GM12875 (cell line): ENCODE measurements around the gene CACNA1I.

Experiments used
- H3K4me3 ChIP-seq: one replicate; pipeline ENCODE4 v1.5.1; 2011; ENCODE audit warnings: low read depth, low read length, control low read depth
- CTCF ChIP-seq: IDR thresholded peaks from 2 replicates; pipeline ENCODE4 v1.5.1; 2011; ENCODE audit warnings: low read depth, mild to moderate bottlenecking, control low read depth, inconsistent platforms, low read length, moderate library complexity, borderline replicate concordance; ENCODE audit not compliant: insufficient read depth

The CACNA1I gene

GRCh38 chr22:39597236-39597869 is 26.8 kb downstream of the CACNA1I start:
- no peak for TF ChIP-seq CTCF
- no peak overlapping the region for H3K4me3 ChIP-seq

- peak; percentile 16; the same call in 1 of the 2 replicates for TF ChIP-seq CTCF
- H3K4me3 ChIP-seq, result no peak overlapping the region
Measured at GRCh38 chr22:39598017-39598965, 27.7 kb downstream of the CACNA1I start.

- no peak for TF ChIP-seq CTCF
- H3K4me3 ChIP-seq, result no peak overlapping the region
Measured at GRCh38 chr22:39600491-39601179, 30.1 kb downstream of the CACNA1I start.

- TF ChIP-seq CTCF, result no peak
- H3K4me3 ChIP-seq, result no peak overlapping the region
Measured at GRCh38 chr22:39601180-39601535, 30.6 kb downstream of the CACNA1I start.

- H3K4me3 ChIP-seq, result no peak overlapping the region
- TF ChIP-seq CTCF, result no peak
Measured at GRCh38 chr22:39603345-39603744, 32.8 kb downstream of the CACNA1I start.

GRCh38 chr22:39610246-39610645 is 39.7 kb downstream of the CACNA1I start:
- TF ChIP-seq CTCF, result no peak
- H3K4me3 ChIP-seq, result no peak overlapping the region
